HAP-1 (cell line): ENCODE results near the gene PSMB9.

Source experiments
- DNase-seq, 2 experiments: peaks; one replicate each; pipeline ENCODE4 v3.0.0-alpha.2; 2016 to 2020; ENCODE audit warnings: low spot score in 2 of 2
- H3K27me3 ChIP-seq: fragments of 250-450 bp; sonication (Bioruptor Pico); 2 replicates; pipeline ENCODE4 v1.5.1; 2020; ENCODE audit warnings: low read depth, mild to moderate bottlenecking, moderate library complexity
- H3K36me3 ChIP-seq: fragments of 250-450 bp; sonication (Bioruptor Pico); replicated peaks from 2 replicates; pipeline ENCODE4 v1.5.1; 2020; ENCODE audit warnings: mild to moderate bottlenecking
- H3K4me1 ChIP-seq: fragments of 250-450 bp; sonication (Bioruptor Pico); 2 replicates; pipeline ENCODE4 v1.5.1; 2020; ENCODE audit warnings: mild to moderate bottlenecking
- H3K4me3 ChIP-seq: fragments of 250-450 bp; sonication (Bioruptor Pico); 2 replicates; pipeline ENCODE4 v1.5.1; 2020; ENCODE audit warnings: mild to moderate bottlenecking, moderate library complexity
- H3K9me3 ChIP-seq: fragments of 250-450 bp; sonication (Bioruptor Pico); 2 replicates; pipeline ENCODE4 v1.5.1; 2020; ENCODE audit warnings: mild to moderate bottlenecking, moderate library complexity
- in situ Hi-C: fragments of 300-500 bp; cut with MboI; formaldehyde crosslinking; loops from 3 replicates; pipeline ENCODE4 v1.14.3; 2020; ENCODE audit warnings: low sequenced_read_pairs, inconsistent platforms, mixed read lengths

PSMB9 gene

DNA sequence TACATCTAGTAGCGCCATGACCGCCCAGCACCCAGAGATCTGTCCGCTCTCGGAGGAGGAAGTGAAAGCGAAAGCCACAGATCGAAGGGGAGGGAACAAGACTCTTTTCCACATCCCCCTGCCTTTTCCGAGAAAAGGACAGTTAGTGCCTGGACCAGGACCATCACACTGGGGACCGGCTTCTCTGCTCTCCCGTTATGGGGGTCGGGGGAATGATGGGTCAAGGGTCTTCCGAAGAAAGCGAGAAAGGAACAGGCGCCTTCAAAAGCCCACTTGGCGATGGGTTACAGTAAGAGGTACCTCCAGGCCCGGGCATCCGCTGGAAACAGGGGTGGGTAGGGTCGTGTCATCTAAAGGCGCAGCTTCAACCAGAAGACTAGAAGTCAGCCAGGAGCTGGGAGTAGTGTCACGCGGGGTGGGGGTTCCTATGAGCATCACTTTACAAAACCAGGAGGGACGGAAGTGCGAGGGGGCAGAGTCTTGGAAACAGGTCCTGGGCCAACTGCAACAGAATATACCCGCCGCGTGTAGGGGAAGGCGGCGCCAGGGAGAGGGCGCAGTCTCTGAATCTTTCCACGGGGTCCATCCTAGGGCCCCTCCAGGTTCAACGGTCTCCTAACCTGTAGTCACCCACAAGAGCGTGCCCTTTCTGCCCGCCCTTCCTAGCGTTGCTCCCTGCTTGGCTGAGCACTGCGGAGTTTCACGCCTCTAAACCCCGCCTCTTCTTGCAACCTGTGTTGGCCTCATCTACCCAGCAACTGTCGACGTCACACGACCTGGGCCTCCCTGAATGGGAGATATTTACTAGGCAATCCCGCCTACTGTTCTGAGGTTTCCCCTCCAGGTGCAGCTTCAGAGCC, 9.8 kb upstream of the PSMB9 start, which contains the start of gene PSMB8:
Gene PSMB8 (minus strand): TSS at position 69 of the 860 bp plus-strand sequence. CDS start 51 bp downstream, at position 18.
- Histone ChIP-seq H3K4me1 (peaks cover 6% of the 10 kb centered on the region; the same call in 1 of the 2 replicates), H3K27me3 (no peaks in the 10 kb centered on the region), H3K4me3 (peak within 1 kb of the TSS; percentile 22), H3K36me3 (no peaks in the 10 kb centered on the region; the same call in none of the 2 replicates), H3K9me3 (no peaks in the 10 kb centered on the region)
- DNase-seq, result peak; percentile 88 to 95
- in situ Hi-C loops, result no loop called here

DNA sequence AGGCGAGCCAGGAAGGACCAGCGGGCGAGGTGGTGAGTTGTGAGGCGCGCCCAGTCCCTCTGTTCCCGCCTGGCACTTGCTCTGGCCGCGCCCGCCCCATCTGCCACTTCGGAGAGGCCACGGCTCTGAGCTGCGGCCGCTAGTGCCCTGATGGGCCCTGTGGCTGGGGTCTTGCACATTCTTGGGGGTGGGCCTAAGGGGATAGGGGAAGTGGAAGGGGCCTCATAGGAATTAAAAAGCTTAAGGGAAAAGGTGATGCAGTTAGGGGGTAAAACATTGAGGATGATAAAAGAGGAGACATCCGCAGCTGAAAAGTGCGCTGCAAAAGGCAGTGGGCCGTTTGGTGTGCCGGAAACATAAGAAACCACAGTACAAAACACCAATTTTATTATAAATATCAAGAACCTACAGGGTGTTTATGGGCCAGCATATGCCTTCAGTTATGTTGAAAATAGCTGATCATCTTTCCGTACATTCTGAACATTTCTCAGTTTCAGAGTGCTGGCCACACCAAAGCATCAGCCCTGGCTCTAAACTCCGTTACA, 9.1 kb upstream of the PSMB9 start:
- no peak for DNase-seq
- in situ Hi-C loops, result no loop called here
- peaks cover under 1% of the 10 kb centered on the region for H3K36me3 ChIP-seq
- H3K27me3 ChIP-seq, result no peaks in the 10 kb centered on the region
- peak overlapping the region; percentile 22 for H3K4me3 ChIP-seq
- H3K4me1 ChIP-seq, result peaks cover 6% of the 10 kb centered on the region; the same call in 1 of the 2 replicates
- no peaks in the 10 kb centered on the region for H3K9me3 ChIP-seq

DNA sequence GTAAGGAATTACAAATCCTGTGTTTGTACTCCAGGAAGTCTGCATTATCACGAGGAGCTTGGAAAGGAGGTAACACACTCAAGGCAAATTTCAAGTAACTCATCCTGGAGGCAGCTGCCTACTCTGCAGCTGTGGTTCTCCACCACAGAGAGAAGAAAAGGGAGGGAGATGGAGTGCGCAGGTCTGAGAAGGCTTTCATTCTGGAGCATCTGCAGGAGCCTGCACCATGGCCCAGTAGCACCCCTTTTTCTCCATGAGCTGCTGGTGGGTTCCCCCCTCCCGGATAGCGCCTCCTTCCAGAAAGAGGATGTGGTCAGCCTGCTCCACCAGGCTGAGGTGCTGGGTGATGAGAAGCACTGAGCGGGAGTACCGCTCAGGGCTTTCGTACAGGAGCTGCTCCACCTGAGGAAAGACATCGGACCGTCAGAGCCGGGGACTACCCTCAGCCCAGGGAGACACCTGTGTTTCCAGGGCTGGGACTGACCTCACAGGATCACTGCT, 8.6 kb upstream of the PSMB9 start:
- peaks cover 6% of the 10 kb centered on the region; the same call in 1 of the 2 replicates for H3K4me1 ChIP-seq
- in situ Hi-C loops, result no loop called here
- no peaks in the 10 kb centered on the region for H3K27me3 ChIP-seq
- no peak for DNase-seq
- no peak overlapping the region for H3K4me3 ChIP-seq
- peaks cover 6% of the 10 kb centered on the region for H3K36me3 ChIP-seq
- no peaks in the 10 kb centered on the region for H3K9me3 ChIP-seq

DNA sequence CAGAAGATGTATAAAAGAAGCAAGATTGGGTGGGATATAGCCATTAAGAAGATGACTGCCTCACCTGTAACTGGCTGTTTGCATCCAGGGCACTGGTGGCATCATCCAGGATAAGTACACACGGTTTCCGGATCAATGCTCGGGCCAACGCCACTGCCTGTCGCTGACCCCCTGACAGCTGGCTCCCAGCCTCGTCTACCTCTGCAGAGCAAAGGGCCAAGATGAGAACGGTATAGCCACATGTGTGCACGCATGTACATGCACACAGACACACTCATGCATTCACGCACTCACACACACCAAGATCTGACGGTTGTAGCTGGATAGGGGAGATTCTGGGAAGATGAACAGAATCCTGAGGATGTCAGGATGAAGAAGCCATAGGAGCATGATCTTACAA, 7.0 kb upstream of the PSMB9 start:
- H3K4me1 ChIP-seq, result peaks cover 6% of the 10 kb centered on the region; the same call in 1 of the 2 replicates
- no peaks in the 10 kb centered on the region for H3K9me3 ChIP-seq
- H3K4me3 ChIP-seq, result no peak overlapping the region
- in situ Hi-C loops, result no loop called here
- DNase-seq, result no peak
- peaks cover 6% of the 10 kb centered on the region for H3K36me3 ChIP-seq
- H3K27me3 ChIP-seq, result no peaks in the 10 kb centered on the region

DNA sequence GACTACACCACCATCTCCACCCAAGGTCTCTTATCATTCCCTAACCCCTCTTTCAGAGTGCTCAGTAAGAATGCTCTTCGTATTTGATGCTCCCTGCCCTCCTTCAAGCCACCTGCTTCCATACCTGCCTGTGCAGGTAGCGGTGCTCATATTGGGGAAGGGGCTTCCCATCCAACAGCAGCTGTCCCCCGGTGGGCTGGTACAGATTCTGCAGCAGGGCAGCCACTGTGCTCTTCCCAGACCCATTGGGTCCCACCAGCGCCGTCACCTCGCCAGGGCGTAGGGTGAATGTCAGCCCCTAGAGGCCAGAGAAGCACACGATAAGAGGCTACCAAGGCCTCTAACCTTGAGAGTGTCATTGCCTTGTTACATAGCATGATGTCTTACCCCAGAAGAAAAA, 6.2 kb upstream of the PSMB9 start:
- in situ Hi-C loops, result no loop called here
- Histone ChIP-seq H3K36me3 (peaks cover 6% of the 10 kb centered on the region), H3K9me3 (no peaks in the 10 kb centered on the region), H3K27me3 (no peaks in the 10 kb centered on the region), H3K4me1 (peaks cover 13% of the 10 kb centered on the region), H3K4me3 (no peak overlapping the region)
- DNase-seq, result no peak

DNA sequence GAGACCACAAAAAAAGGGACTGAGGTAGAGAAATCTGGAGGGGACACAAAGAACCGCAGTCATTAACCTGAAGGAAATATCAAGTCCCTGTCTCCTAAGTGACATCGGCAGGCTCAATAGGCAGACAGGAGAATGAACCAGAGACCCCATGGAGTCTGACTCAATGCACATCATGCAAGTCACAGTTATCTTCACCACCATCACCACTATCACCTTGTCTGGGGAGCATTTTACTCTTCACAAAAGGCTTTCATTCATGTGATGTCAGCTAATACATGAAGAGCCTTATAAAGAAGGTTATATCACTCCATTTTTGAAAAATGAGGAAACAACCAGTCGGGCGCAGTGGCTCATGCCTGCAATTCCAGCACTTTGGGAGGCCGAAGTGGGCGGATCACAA, 4.9 kb upstream of the PSMB9 start:
- no peak for DNase-seq
- Histone ChIP-seq H3K27me3 (no peaks in the 10 kb centered on the region), H3K36me3 (peaks cover 6% of the 10 kb centered on the region), H3K4me1 (peaks cover 9% of the 10 kb centered on the region), H3K4me3 (no peak overlapping the region), H3K9me3 (no peaks in the 10 kb centered on the region)
- in situ Hi-C loops, result no loop called here

DNA sequence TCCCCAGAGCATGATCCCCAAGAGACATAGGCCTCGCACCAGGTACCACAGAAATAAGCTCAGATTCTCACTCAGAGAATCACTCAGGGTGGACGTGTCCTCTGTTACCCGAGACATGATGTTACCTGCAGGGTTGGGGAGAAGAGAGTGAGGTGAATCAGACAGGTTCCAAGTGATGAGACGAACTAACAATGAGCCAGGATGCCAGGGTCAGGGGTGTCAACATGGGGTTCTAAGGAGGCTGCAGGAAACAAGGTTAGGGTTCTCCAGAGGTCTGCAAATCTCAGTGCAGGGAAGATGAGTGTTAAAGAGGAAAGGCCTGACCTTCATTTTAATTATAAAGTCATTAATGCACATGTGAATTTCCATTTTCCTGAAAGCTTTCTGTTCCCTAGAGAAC, 3.0 kb upstream of the PSMB9 start:
- in situ Hi-C loops, result no loop called here
- peaks cover 6% of the 10 kb centered on the region for H3K4me1 ChIP-seq
- peaks cover 6% of the 10 kb centered on the region for H3K36me3 ChIP-seq
- H3K4me3 ChIP-seq, result no peak overlapping the region
- H3K27me3 ChIP-seq, result no peaks in the 10 kb centered on the region
- no peaks in the 10 kb centered on the region for H3K9me3 ChIP-seq
- DNase-seq, result no peak

DNA sequence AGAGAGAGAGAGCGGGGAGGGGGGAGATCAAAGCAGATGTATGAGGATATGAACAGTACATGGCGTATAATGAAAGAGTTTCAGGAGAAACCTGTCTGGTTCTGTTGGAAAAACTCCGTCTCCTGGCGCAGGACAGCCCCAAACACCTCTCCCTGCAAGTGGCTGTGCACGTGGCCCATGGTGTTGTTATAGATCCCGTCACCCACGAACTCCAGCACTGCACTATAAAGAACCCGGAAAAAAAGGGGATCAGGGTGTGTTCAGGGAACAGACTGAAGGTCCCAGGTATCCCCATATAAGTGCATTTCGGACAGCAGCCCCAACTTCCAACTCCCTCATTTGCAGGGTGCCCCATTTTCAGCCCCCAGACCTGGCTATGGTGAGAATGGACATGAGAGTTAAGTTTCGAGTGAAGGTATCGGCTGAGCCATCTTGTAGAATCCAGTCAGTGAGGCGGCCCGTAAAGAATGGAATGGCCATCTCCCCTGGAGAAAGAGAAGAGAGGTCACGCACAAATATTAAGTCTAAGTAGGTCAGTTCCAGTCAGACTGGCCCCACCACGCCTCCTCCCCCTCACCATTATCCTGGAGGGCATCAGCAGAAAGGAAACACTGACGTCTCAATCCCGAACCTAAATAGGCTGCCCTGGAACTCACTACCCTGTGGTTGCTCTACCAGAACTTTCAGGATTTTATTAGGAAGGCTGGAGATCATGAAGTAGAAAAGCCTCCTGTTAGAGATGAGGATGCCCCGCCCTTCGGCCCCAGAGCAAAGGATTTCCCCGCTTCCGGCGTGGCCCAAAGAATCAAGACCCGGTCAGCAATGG, 1.8 kb upstream of the PSMB9 start:
- Histone ChIP-seq H3K4me1 (peaks cover 6% of the 10 kb centered on the region), H3K27me3 (no peaks in the 10 kb centered on the region), H3K9me3 (no peaks in the 10 kb centered on the region), H3K4me3 (peak overlapping the region; percentile 67), H3K36me3 (peaks cover 6% of the 10 kb centered on the region)
- in situ Hi-C loops, result no loop called here
- DNase-seq, result peak; percentile 11 to 35

DNA sequence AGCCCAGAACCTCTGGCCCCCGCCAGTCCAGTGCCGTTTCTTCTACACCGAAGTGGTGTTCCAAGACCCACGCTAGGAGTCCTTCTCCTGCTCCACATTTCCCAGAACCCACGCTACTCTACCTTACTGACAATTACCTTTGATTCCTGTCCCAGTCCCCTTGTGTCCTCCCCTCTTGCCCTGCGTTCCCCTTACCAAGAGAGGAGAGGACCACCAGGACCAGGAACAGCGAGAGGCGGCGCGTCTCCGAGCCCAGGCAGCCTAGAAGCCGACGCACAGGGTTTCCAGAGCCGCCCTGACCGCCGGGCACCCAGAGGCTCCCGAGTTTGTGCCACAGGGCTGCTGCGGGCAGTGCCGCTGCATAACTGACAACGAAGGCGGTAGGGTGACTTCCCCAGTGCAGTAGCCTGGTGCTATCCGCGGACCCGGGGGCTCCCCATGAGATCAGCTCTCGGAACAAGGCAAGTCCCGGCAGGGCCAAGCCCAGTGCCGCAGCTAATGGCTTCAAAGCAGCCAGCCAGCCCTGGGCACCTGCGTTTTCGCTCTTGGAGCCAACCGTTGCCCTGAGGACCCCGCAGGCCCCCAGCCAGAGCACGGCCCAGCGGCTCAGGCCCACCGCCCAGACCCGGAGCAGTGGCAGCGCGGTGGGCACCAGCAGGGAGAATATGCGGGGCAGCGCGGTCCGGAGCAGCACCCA, 1.0 kb upstream of the PSMB9 start:
- Histone ChIP-seq H3K9me3 (no peaks in the 10 kb centered on the region), H3K27me3 (no peaks in the 10 kb centered on the region), H3K4me3 (peak overlapping the region; percentile 67), H3K4me1 (peaks cover 6% of the 10 kb centered on the region), H3K36me3 (peaks cover 6% of the 10 kb centered on the region)
- in situ Hi-C loops, result no loop called here
- DNase-seq, result peak in 1 of 2 experiments; percentile 32

DNA sequence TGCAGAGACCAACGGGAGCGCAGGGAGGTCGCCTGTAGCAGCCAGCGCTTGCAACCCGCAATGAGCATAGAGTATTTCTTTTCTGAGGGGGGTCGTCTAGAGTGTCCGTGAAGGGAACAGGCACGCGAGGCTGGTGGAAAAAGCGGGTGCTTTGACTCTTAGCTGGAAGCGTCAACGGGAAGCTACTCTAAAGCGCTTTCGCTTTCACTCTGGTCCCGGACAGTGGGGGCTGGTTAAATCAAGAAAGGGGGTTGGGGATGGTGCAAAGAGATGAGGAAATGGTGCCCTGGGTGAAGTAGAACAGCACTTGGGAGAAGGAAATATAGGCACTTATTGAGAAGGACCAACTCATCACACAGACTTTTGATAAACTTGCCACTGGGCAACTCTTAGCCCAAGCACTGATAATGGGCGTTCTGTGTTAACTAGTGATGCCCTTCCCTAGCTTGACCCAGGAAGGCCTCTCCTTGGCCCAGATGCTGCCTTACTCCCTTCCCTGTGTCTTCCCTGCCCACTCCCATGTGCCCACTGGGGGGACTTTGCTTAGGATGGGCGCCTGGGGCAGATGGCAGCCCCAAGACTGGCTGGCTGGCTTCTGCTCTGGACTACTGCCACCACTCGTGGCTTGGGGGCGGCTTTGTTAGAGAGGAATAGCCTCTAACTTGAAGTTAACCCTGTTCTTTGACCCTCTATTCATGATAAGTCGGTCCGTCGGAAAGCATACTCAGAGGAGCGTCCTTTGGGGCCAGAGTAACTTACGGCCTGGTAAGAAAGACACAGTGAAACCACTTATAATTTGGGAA, 585 bp downstream of the PSMB9 start:
- peak overlapping the region; percentile 67 for H3K4me3 ChIP-seq
- H3K36me3 ChIP-seq, result peaks cover 6% of the 10 kb centered on the region
- DNase-seq, result no peak
- H3K9me3 ChIP-seq, result no peaks in the 10 kb centered on the region
- in situ Hi-C loops, result no loop called here
- H3K27me3 ChIP-seq, result no peaks in the 10 kb centered on the region
- H3K4me1 ChIP-seq, result peaks cover 6% of the 10 kb centered on the region

DNA sequence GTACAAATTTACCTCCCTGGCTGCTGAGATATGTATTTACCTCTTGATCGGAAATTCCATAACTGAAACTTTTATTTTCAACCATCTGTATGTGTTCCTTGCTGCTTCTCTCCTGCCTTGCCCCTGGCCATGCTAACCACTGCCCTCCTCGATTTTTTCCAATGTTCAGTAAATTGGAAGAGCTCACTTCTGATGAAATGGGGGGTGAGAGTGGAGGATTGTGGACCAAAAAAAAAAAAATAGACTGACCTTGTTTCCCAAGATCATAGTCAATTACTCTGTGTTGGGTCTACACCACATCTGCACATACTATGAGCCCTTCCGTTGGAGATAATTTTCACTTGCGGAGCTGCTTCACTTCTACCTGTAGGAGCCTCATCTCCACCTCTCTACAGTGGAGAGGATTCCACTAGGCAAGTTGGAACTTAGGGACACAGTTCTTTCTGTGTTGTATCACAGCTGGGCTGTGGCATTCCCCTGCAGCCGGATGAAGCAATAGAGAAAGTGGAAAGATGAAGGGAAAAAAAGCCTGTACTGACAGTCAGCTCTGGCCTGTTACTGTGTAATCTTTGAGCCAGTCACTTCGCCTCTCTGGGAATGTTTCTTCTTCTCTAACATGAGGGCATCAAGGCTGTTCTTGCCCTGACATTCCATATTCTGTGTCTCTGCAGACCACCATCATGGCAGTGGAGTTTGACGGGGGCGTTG, 1.6 kb downstream of the PSMB9 start:
- no peaks in the 10 kb centered on the region; the same call in 1 of the 2 replicates for H3K36me3 ChIP-seq
- H3K27me3 ChIP-seq, result no peaks in the 10 kb centered on the region
- no peak for DNase-seq
- peaks cover 6% of the 10 kb centered on the region for H3K4me1 ChIP-seq
- no peaks in the 10 kb centered on the region for H3K9me3 ChIP-seq
- in situ Hi-C loops, result no loop called here
- H3K4me3 ChIP-seq, result no peak overlapping the region
